Cardiac muscle cell (in vitro differentiated cells and primary cell): ENCODE data around the gene GNPDA1. TPM values are rescaled to one million over a fixed set of nuclear protein-coding genes. Genes with fewer than 3 reads are reported as not detected.

Experiments
- DNase-seq, 2 donors: peaks; one replicate each; pipeline versions ENCODE4 v3.0.0 to v3.0.0-alpha.2; 2010 to 2017; ENCODE audit warnings: low read depth in 1 of 2, low spot score in 1 of 2
- H3K27ac ChIP-seq: fragments of 200-600 bp; sonication (generic); 2 replicates; pipeline ENCODE4 v1.5.1; 2016
- H3K27me3 ChIP-seq: fragments of 200-600 bp; sonication (generic); 2 replicates; pipeline ENCODE4 v1.6.0; 2016; ENCODE audit warnings: control low read depth
- H3K36me3 ChIP-seq: fragments of 200-600 bp; sonication (generic); 2 replicates; pipeline ENCODE4 v1.5.1; 2016; ENCODE audit warnings: control low read depth
- H3K4me1 ChIP-seq: fragments of 200-600 bp; sonication (generic); 2 replicates; pipeline ENCODE4 v1.8.1; 2017; ENCODE audit warnings: low read depth, mild to moderate bottlenecking, mixed run types
- H3K4me3 ChIP-seq: fragments of 200-600 bp; sonication (generic); 2 replicates; pipeline ENCODE4 v1.5.1; 2016; ENCODE audit warnings: mild to moderate bottlenecking
- H3K9me3 ChIP-seq: fragments of 200-600 bp; sonication (generic); 2 replicates; pipeline ENCODE4 v1.5.1; 2017; ENCODE audit warnings: low read depth, mild to moderate bottlenecking, control low read depth
- CTCF ChIP-seq: IDR thresholded peaks from 2 replicates; pipeline ENCODE4 v1.5.1; 2012; ENCODE audit warnings: low read depth, mild to moderate bottlenecking, low read length
- polyA plus RNA-seq: library from polyadenylated mRNA; unstranded; fragments of >200 nt; fragmentation: Nextera tagmentation; extraction: Ambion mirVana; gene quantifications from 2 replicates; pipeline ENCODE4 v1.2.1, GENCODE V29; 2016
- total RNA-seq: library from RNA; depleted of rRNA; stranded (reverse); fragments of >200 nt; gene quantifications from 2 replicates; pipeline ENCODE4 v1.2.3, GENCODE V29; 2016

GNPDA1 gene
- total and polyA plus RNA-seq, 2 experiments from 2014 or later: 25.8 to 47.6 TPM

GRCh38 chr5:141969783-141970771, 42.8 kb downstream of the GNPDA1 start:
- Histone ChIP-seq H3K9me3 (no peaks in the 10 kb centered on the region), H3K4me3 (peak overlapping the region; percentile 73), H3K36me3 (peaks cover 17% of the 10 kb centered on the region), H3K27me3 (no peaks in the 10 kb centered on the region), H3K27ac (peak overlapping the region; percentile 97), H3K4me1 (peaks cover 13% of the 10 kb centered on the region)
- DNase-seq: peak in 1 of 2 donors; percentile 45
- TF ChIP-seq CTCF: no peak

GRCh38 chr5:141968914-141969608, 43.8 kb downstream of the GNPDA1 start, which contains the start of gene RNF14:
Gene RNF14, plus strand, starts transcription at chr5:141969105. Its CDS starts 4,484 bp downstream, at chr5:141973589.
- peak within 1 kb of the TSS; percentile 97 for H3K27ac ChIP-seq
- H3K36me3 ChIP-seq: peaks cover 7% of the 10 kb centered on the region
- H3K27me3 ChIP-seq: no peaks in the 10 kb centered on the region
- peak within 1 kb of the TSS; percentile 73 for H3K4me3 ChIP-seq
- DNase-seq: peak; percentile 96 to 97
- H3K4me1 ChIP-seq: peaks cover 13% of the 10 kb centered on the region
- peak; percentile 74 for TF ChIP-seq CTCF
- no peaks in the 10 kb centered on the region for H3K9me3 ChIP-seq

- no peak for DNase-seq
- no peaks in the 10 kb centered on the region for H3K36me3 ChIP-seq
- peaks cover 13% of the 10 kb centered on the region for H3K4me1 ChIP-seq
- no peak for TF ChIP-seq CTCF
- H3K4me3 ChIP-seq: no peak overlapping the region
- H3K27me3 ChIP-seq: no peaks in the 10 kb centered on the region
- H3K9me3 ChIP-seq: no peaks in the 10 kb centered on the region
- H3K27ac ChIP-seq: no peak overlapping the region
Observed at GRCh38 chr5:141966963-141967333, 45.9 kb downstream of the GNPDA1 start.

- no peak overlapping the region for H3K27ac ChIP-seq
- no peak for DNase-seq
- H3K27me3 ChIP-seq: no peaks in the 10 kb centered on the region
- no peaks in the 10 kb centered on the region for H3K9me3 ChIP-seq
- no peaks in the 10 kb centered on the region for H3K36me3 ChIP-seq
- no peak for TF ChIP-seq CTCF
- H3K4me1 ChIP-seq: peaks cover 14% of the 10 kb centered on the region
- H3K4me3 ChIP-seq: no peak overlapping the region
Observed at GRCh38 chr5:141966275-141966962, 46.4 kb downstream of the GNPDA1 start.

GRCh38 chr5:141965071-141965470, 47.8 kb downstream of the GNPDA1 start:
- H3K9me3 ChIP-seq: no peaks in the 10 kb centered on the region
- no peak for DNase-seq
- H3K27ac ChIP-seq: no peak overlapping the region
- H3K36me3 ChIP-seq: no peaks in the 10 kb centered on the region
- TF ChIP-seq CTCF: no peak
- H3K4me3 ChIP-seq: no peak overlapping the region
- no peaks in the 10 kb centered on the region for H3K27me3 ChIP-seq
- peaks cover 10% of the 10 kb centered on the region for H3K4me1 ChIP-seq
